ENCODE results near the gene CDC42BPB.

CDC42BPB gene

DNA sequence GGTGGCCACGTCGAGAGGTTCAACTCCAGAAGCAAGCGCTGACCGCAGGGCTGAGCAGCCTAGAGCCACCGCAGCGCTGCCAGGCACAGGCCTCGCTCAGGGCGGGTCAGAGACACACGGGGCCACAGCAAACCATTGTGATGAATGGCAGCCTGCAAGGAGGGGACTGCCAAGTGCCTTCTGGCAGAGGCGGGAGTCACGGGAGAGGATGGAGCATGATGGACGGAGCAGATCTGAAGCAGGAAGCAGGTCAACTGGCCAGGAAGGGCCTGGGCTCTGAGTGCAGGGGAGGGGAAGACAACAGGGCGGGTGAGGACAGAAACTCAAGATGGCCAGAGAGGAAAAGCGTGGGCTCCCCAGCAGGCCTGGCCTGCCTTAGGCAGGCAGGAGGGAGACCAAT, 49.8 kb downstream of the CDC42BPB start:
- Histone ChIP-seq H2AK5ac (ENCODE audit: low read depth, low read length) (no peak overlapping the region), H2BK120ac (ENCODE audit: low read depth, low read length) (no peak overlapping the region), H3K4ac (ENCODE audit: low read length) (no peak overlapping the region), H4K91ac (ENCODE audit: low read depth, low read length, poor library complexity) (peak overlapping the region; percentile 34), H4K8ac (ENCODE audit: low read depth, low read length) (no peak overlapping the region), H3K79me1 (ENCODE audit: low read depth, low read length) (peaks cover 5% of the 10 kb centered on the region), H3K36me3 (replicated peaks in 1 of 2; ENCODE audit: control insufficient read depth in 2 of 2, insufficient read depth in 2 of 2, low read length in 2 of 2) (peaks cover 10 to 76% of the 10 kb centered on the region in 2 donors), H3K18ac (ENCODE audit: low read length) (peak overlapping the region; percentile 48), H3K4me1 (ENCODE audit: control insufficient read depth in 2 of 2, insufficient read depth in 1 of 2, low read depth in 1 of 2, low read length in 2 of 2) (peaks cover 0 to 2% of the 10 kb centered on the region in 2 donors), H2BK15ac (ENCODE audit: low read length) (no peak overlapping the region), H3K27ac (replicated peaks; ENCODE audit: low read length) (no peak overlapping the region), H3K4me2 (ENCODE audit: insufficient read depth, low read length, poor library complexity, severe bottlenecking) (no peak overlapping the region), H3K14ac (ENCODE audit: low read length) (no peak overlapping the region), H2AFZ (ENCODE audit: low read length) (no peak overlapping the region), H3K27me3 (ENCODE audit: control insufficient read depth in 3 of 3, insufficient read depth in 3 of 3, low read depth in 1 of 3, low read length in 3 of 3) (no peaks in the 10 kb centered on the region), H2BK5ac (ENCODE audit: low read length) (no peak overlapping the region), H3K9me3 (replicated peaks in 1 of 2; ENCODE audit: control insufficient read depth in 2 of 2, insufficient read depth in 1 of 2, low read depth in 1 of 2, low read length in 2 of 2) (peaks cover 0 to 1% of the 10 kb centered on the region in 2 donors), H3K9ac (ENCODE audit: low read depth, low read length, poor library complexity) (peak overlapping the region; percentile 33), H3K23ac (ENCODE audit: low read depth, low read length, poor library complexity) (peak overlapping the region; percentile 89), H3K4me3 (ENCODE audit: low read length in 2 of 2) (no peak overlapping the region), H2BK12ac (ENCODE audit: low read length) (no peak overlapping the region)
- no peak for DNase-seq (ENCODE audit: low spot score)
- WGBS, 2 donors (ENCODE audit: extremely low coverage in 2 of 2, insufficient read length in 2 of 2, insufficient replicate concordance in 1 of 2), result no CpG with 5 or more reads among the region's 14 CpGs

DNA sequence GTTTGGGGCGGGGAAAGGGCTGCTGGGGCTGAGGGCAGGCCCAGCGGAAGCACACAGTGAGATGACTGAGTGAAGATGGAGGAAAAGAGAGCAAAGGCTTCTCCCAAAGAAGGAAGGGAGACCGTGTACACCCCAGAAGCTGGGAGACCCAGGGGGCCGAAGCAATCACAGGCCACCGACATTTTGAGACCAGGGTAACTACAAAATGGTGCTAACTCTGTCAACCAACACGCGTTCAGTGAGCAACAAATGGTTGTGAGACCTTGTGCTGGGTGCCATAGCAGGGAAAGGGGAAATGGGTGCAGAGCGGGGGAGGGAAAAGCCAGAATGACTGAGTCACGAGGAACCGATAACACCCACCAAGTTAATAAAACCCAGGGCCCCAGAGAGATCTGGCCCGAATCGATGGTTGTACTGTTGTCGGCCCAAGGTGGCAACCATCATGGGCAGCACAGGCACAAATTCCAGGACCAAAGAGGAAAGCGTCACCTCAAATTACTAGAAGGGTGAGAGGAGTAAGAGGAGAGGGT, 50.3 kb downstream of the CDC42BPB start:
- Histone ChIP-seq H4K91ac (ENCODE audit: low read depth, low read length, poor library complexity) (no peak overlapping the region), H3K36me3 (replicated peaks in 1 of 2; ENCODE audit: control insufficient read depth in 2 of 2, insufficient read depth in 2 of 2, low read length in 2 of 2) (peaks cover 10 to 81% of the 10 kb centered on the region in 2 donors), H3K27me3 (ENCODE audit: control insufficient read depth in 3 of 3, insufficient read depth in 3 of 3, low read depth in 1 of 3, low read length in 3 of 3) (no peaks in the 10 kb centered on the region), H3K23ac (ENCODE audit: low read depth, low read length, poor library complexity) (peak overlapping the region; percentile 89), H2BK5ac (ENCODE audit: low read length) (no peak overlapping the region), H4K8ac (ENCODE audit: low read depth, low read length) (no peak overlapping the region), H3K4me3 (ENCODE audit: low read length in 2 of 2) (no peak overlapping the region), H2BK120ac (ENCODE audit: low read depth, low read length) (no peak overlapping the region), H3K79me1 (ENCODE audit: low read depth, low read length) (peaks cover 5% of the 10 kb centered on the region), H3K18ac (ENCODE audit: low read length) (no peak overlapping the region), H2AFZ (ENCODE audit: low read length) (no peak overlapping the region), H3K9ac (ENCODE audit: low read depth, low read length, poor library complexity) (no peak overlapping the region), H3K9me3 (replicated peaks in 1 of 2; ENCODE audit: control insufficient read depth in 2 of 2, insufficient read depth in 1 of 2, low read depth in 1 of 2, low read length in 2 of 2) (peaks cover 0 to 1% of the 10 kb centered on the region in 2 donors), H2AK5ac (ENCODE audit: low read depth, low read length) (no peak overlapping the region), H3K4ac (ENCODE audit: low read length) (no peak overlapping the region), H3K4me1 (ENCODE audit: control insufficient read depth in 2 of 2, insufficient read depth in 1 of 2, low read depth in 1 of 2, low read length in 2 of 2) (peaks cover 0 to 2% of the 10 kb centered on the region in 2 donors), H2BK12ac (ENCODE audit: low read length) (no peak overlapping the region), H3K4me2 (ENCODE audit: insufficient read depth, low read length, poor library complexity, severe bottlenecking) (no peak overlapping the region), H3K14ac (ENCODE audit: low read length) (no peak overlapping the region), H3K27ac (replicated peaks; ENCODE audit: low read length) (no peak overlapping the region), H2BK15ac (ENCODE audit: low read length) (no peak overlapping the region)
- no peak for DNase-seq (ENCODE audit: low spot score)
- WGBS, 2 donors (ENCODE audit: extremely low coverage in 2 of 2, insufficient read length in 2 of 2, insufficient replicate concordance in 1 of 2), result no CpG with 5 or more reads among the region's 14 CpGs

GRCh38 chr14:103006106-103006505, 51.2 kb downstream of the CDC42BPB start:
- no peak overlapping the region for H2BK120ac ChIP-seq (ENCODE audit: low read depth, low read length)
- H3K14ac ChIP-seq (ENCODE audit: low read length), result no peak overlapping the region
- H4K8ac ChIP-seq (ENCODE audit: low read depth, low read length), result no peak overlapping the region
- no peak overlapping the region for H2BK12ac ChIP-seq (ENCODE audit: low read length)
- no peak overlapping the region for H3K4me3 ChIP-seq (ENCODE audit: low read length in 2 of 2)
- H3K4me2 ChIP-seq (ENCODE audit: insufficient read depth, low read length, poor library complexity, severe bottlenecking), result no peak overlapping the region
- H2AK5ac ChIP-seq (ENCODE audit: low read depth, low read length), result no peak overlapping the region
- no peak overlapping the region for H3K9ac ChIP-seq (ENCODE audit: low read depth, low read length, poor library complexity)
- H3K18ac ChIP-seq (ENCODE audit: low read length), result no peak overlapping the region
- no peak overlapping the region for H3K27ac ChIP-seq (replicated peaks; ENCODE audit: low read length)
- no peak overlapping the region for H3K4ac ChIP-seq (ENCODE audit: low read length)
- H3K36me3 ChIP-seq (replicated peaks in 1 of 2; ENCODE audit: control insufficient read depth in 2 of 2, insufficient read depth in 2 of 2, low read length in 2 of 2), result peaks cover 9 to 82% of the 10 kb centered on the region in 2 donors
- H3K4me1 ChIP-seq (ENCODE audit: control insufficient read depth in 2 of 2, insufficient read depth in 1 of 2, low read depth in 1 of 2, low read length in 2 of 2), result peaks cover 0 to 2% of the 10 kb centered on the region in 2 donors
- DNase-seq (ENCODE audit: low spot score), result no peak
- no peak overlapping the region for H2BK15ac ChIP-seq (ENCODE audit: low read length)
- peaks cover 0 to 1% of the 10 kb centered on the region in 2 donors for H3K9me3 ChIP-seq (replicated peaks in 1 of 2; ENCODE audit: control insufficient read depth in 2 of 2, insufficient read depth in 1 of 2, low read depth in 1 of 2, low read length in 2 of 2)
- H3K27me3 ChIP-seq (ENCODE audit: control insufficient read depth in 3 of 3, insufficient read depth in 3 of 3, low read depth in 1 of 3, low read length in 3 of 3), result no peaks in the 10 kb centered on the region
- no peak overlapping the region for H2BK5ac ChIP-seq (ENCODE audit: low read length)
- H4K91ac ChIP-seq (ENCODE audit: low read depth, low read length, poor library complexity), result no peak overlapping the region
- H3K79me1 ChIP-seq (ENCODE audit: low read depth, low read length), result peaks cover 9% of the 10 kb centered on the region
- peak overlapping the region; percentile 6 for H3K23ac ChIP-seq (ENCODE audit: low read depth, low read length, poor library complexity)
- WGBS, 2 donors (ENCODE audit: extremely low coverage in 2 of 2, insufficient read length in 2 of 2, insufficient replicate concordance in 1 of 2), result no CpG with 5 or more reads among the region's 8 CpGs
- no peak overlapping the region for H2AFZ ChIP-seq (ENCODE audit: low read length)

DNA sequence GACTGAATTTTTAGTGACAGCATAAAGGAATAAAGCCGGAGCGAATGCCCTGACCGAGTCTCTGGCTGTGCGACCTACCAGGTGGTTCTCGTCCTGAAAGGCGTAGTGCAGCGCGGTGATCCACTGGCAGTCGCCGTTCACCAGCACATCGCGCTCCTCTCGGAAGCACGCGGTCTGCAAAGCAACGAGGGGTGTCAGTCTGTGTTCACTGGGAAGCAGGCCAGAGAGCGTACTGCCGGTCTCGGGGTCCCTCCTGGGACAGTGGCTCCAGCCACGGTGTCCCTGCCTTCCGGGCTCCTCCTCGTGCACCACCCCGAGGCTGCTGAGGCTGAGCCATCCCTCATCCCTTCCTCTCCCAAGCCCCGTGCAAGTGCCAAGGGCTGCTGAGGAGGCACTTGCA, 53.5 kb downstream of the CDC42BPB start:
- no peak overlapping the region for H4K8ac ChIP-seq (ENCODE audit: low read depth, low read length)
- H3K9ac ChIP-seq (ENCODE audit: low read depth, low read length, poor library complexity), result no peak overlapping the region
- H2BK12ac ChIP-seq (ENCODE audit: low read length), result no peak overlapping the region
- H3K9me3 ChIP-seq (replicated peaks in 1 of 2; ENCODE audit: control insufficient read depth in 2 of 2, insufficient read depth in 1 of 2, low read depth in 1 of 2, low read length in 2 of 2), result peaks cover 0 to 1% of the 10 kb centered on the region in 2 donors
- H3K4me1 ChIP-seq (ENCODE audit: control insufficient read depth in 2 of 2, insufficient read depth in 1 of 2, low read depth in 1 of 2, low read length in 2 of 2), result peaks cover 0 to 2% of the 10 kb centered on the region in 2 donors
- H2AK5ac ChIP-seq (ENCODE audit: low read depth, low read length), result no peak overlapping the region
- no peak overlapping the region for H2BK15ac ChIP-seq (ENCODE audit: low read length)
- H3K27ac ChIP-seq (replicated peaks; ENCODE audit: low read length), result no peak overlapping the region
- H2BK120ac ChIP-seq (ENCODE audit: low read depth, low read length), result no peak overlapping the region
- H3K18ac ChIP-seq (ENCODE audit: low read length), result no peak overlapping the region
- no CpG with 5 or more reads among the region's 24 CpGs for WGBS, 2 donors (ENCODE audit: extremely low coverage in 2 of 2, insufficient read length in 2 of 2, insufficient replicate concordance in 1 of 2)
- no peak overlapping the region for H2BK5ac ChIP-seq (ENCODE audit: low read length)
- no peak overlapping the region for H4K91ac ChIP-seq (ENCODE audit: low read depth, low read length, poor library complexity)
- H3K4me3 ChIP-seq (ENCODE audit: low read length in 2 of 2), result no peak overlapping the region
- H2AFZ ChIP-seq (ENCODE audit: low read length), result no peak overlapping the region
- peaks cover 15 to 84% of the 10 kb centered on the region in 2 donors for H3K36me3 ChIP-seq (replicated peaks in 1 of 2; ENCODE audit: control insufficient read depth in 2 of 2, insufficient read depth in 2 of 2, low read length in 2 of 2)
- H3K14ac ChIP-seq (ENCODE audit: low read length), result no peak overlapping the region
- H3K4me2 ChIP-seq (ENCODE audit: insufficient read depth, low read length, poor library complexity, severe bottlenecking), result no peak overlapping the region
- H3K23ac ChIP-seq (ENCODE audit: low read depth, low read length, poor library complexity), result peak overlapping the region; percentile 21
- H3K79me1 ChIP-seq (ENCODE audit: low read depth, low read length), result peaks cover 13% of the 10 kb centered on the region
- no peak overlapping the region for H3K4ac ChIP-seq (ENCODE audit: low read length)
- no peaks in the 10 kb centered on the region for H3K27me3 ChIP-seq (ENCODE audit: control insufficient read depth in 3 of 3, insufficient read depth in 3 of 3, low read depth in 1 of 3, low read length in 3 of 3)
- DNase-seq (ENCODE audit: low spot score), result no peak

Data from neuronal stem cell (in vitro differentiated cells).